Heart left ventricle (tissue), 16 donors: Measurements from ENCODE around the gene NTM. TPM values are rescaled to one million over a fixed set of nuclear protein-coding genes. Genes with fewer than 3 reads are reported as not detected.

ENCODE experiments used
- ATAC-seq, 4 donors: fragments of 200-7000 bp; cut with Tn5 transposase; one replicate each; pipeline ENCODE4 v1.9.1; 2020 to 2022; ENCODE audit warnings: moderate library complexity in 4 of 4, mild to moderate bottlenecking in 3 of 4, moderate number of reproducible peaks in 1 of 4
- DNase-seq, 5 donors: peaks; one replicate each; pipeline ENCODE4 v3.0.0-alpha.2; 2020
- H3K27ac ChIP-seq, 12 donors: fragments of 200-600 bp; sonication (generic) in 4 of 12; one replicate each; pipeline versions ENCODE4 v1.5.0 to v1.8.0; 2016 to 2022; ENCODE audit warnings: mild to moderate bottlenecking in 2 of 12
- H3K27me3 ChIP-seq, 9 donors: fragments of 200-600 bp; sonication (generic) in 2 of 9; one replicate each; pipeline versions ENCODE4 v1.5.1 to v1.8.0; 2016 to 2022; ENCODE audit warnings: mild to moderate bottlenecking in 3 of 9
- H3K36me3 ChIP-seq, 9 donors: fragments of 200-600 bp; sonication (generic) in 2 of 9; one replicate each; pipeline versions ENCODE4 v1.5.0 to v1.8.0; 2018 to 2022; ENCODE audit warnings: mild to moderate bottlenecking in 2 of 9
- H3K4me1 ChIP-seq, 12 donors: fragments of 200-600 bp; sonication (generic) in 4 of 12; one replicate each; pipeline versions ENCODE4 v1.5.0 to v1.8.0; 2016 to 2022; ENCODE audit warnings: mild to moderate bottlenecking in 3 of 12
- H3K4me3 ChIP-seq, 12 donors: fragments of 200-600 bp; sonication (generic) in 4 of 12; one replicate each; pipeline versions ENCODE4 v1.5.0 to v1.8.0; 2017 to 2022; ENCODE audit warnings: mild to moderate bottlenecking in 9 of 12, moderate library complexity in 4 of 12
- H3K9me3 ChIP-seq, 12 donors: fragments of 200-600 bp; sonication (generic) in 4 of 12; one replicate each; pipeline versions ENCODE4 v1.5.0 to v1.8.0; 2016 to 2022; ENCODE audit warnings: mild to moderate bottlenecking in 1 of 12
- POLR2A ChIP-seq, 2 donors: fragments of 450-650 bp; IDR thresholded peaks; one replicate each; pipeline ENCODE4 v1.6.1; 2017; ENCODE audit warnings: antibody characterized with exemption in 2 of 2, mild to moderate bottlenecking in 2 of 2, moderate library complexity in 2 of 2
- WGBS, 4 donors: extraction: QIAGEN DNeasy Blood & Tissue Kit in 2 of 4; methylation state at CpG; one replicate each; pipeline versions ENCODE4 v1.1.5 to v1.1.7; 2013 to 2018; 5-methylcytosine and 5-hydroxymethylcytosine counted together
- intact Hi-C, 10 donors: fragments of 100-400 bp; cut with DNase I; formaldehyde crosslinking; loops; one replicate each; pipeline versions ENCODE4 v1.11.1 to v1.14.2; 2022
- polyA plus RNA-seq, 2 donors: library from polyadenylated mRNA; stranded (reverse); fragments of 200-250 nt; gene quantifications; one replicate each; pipeline ENCODE4 v1.2.3, GENCODE V29; 2013
- total RNA-seq, 9 donors: library from RNA; depleted of rRNA in 2 of 9; stranded (reverse); fragments of >200 nt in 2 of 9; fragmentation: NEBNext Ultra II Directional in 3 of 9; extraction: Animal tissue kit (Norgen Biotek cat#: 25700) in 3 of 9; gene quantifications; one replicate each; pipeline versions ENCODE4 v1.1.0 to v1.2.4, GENCODE V29; 2016 to 2023
- TF ChIP-seq, protein P1 (sequence below), 12 donors: fragments of 200-600 bp; sonication (generic) in 4 of 12; IDR thresholded peaks; one replicate each; pipeline versions ENCODE4 v1.5.0 to v1.8.0; 2018 to 2022; ENCODE audit warnings: antibody characterized with exemption in 12 of 12, mild to moderate bottlenecking in 5 of 12
- donor health status: ischemic (EF 13 %, LVEDD 7.1; RV severe dilation, severe dysfunction).
- donor health status: healthy with polysubstance abuse.
- donor health status: DM: no; HTN: yes; CAD: no.
- donor health status: DM: no; HTN: no; CAD: no.
- donor health status: ischemic (EF 25% LVEDD 6.9; RV normal size, moderate dysfunction).
- donor health status: ischemic (EF 25% LVEDD 5.7; RV mildly dilated, moderate dysfunction).
- donor health status: healthy.
- donor health status: DM: yes; HTN: yes; CAD: no.
- donor health status: ischemic (EF 35%, LVEDD 5.7; RV mildly dilated, moderate dysfunction).
- donor health status: nonischemic (EF 11% LVEDD 7.7; RV severe dilation, severe dysfunction).
- donor health status: DM: yes; HTN: yes; CAD: no.
- donor health status: PGD.
- donor health status: ischemic (EF 29% LVEDD 5.4; RV normal size, mild dysfunction).
- donor health status: nonischemic (EF 23%, LVEDD 6.1; RV moderate dilation, normal function).

The NTM gene
- total and polyA plus RNA-seq, 11 donors: 0.40 to 7.7 (median 1.5) TPM

DNA sequence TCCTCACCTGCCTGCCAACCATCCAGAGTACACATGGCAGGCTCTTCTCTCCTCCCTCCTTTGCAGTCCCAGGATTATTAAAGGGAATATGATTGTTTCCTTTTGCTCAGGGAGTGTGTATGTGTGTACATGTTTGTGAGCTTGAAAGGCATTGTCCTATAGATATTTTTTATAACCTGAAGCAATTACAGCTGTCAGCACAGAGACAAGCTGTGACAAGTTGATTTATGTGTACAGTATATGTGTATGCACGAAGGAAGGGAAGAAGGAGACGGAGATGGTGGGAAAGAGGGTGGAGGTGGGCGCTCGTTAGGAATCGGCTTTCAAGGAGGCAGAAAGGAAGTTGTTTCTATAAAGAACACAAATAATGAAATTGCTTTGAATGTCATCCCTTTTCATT lies 537.0 kb downstream of the NTM start:
- H3K27me3 ChIP-seq: peaks cover 6 to 71% (median 13%) of the 10 kb centered on the region in 9 donors
- no peaks in the 10 kb centered on the region for H3K36me3 ChIP-seq
- H3K4me1 ChIP-seq: peaks cover 0 to 17% (median 0%) of the 10 kb centered on the region in 12 donors
- no peak overlapping the region for H3K27ac ChIP-seq
- H3K9me3 ChIP-seq: no peaks in the 10 kb centered on the region
- ATAC-seq: no peak
- DNase-seq: no peak
- no peak overlapping the region for H3K4me3 ChIP-seq
- TF ChIP-seq, protein P1, sequence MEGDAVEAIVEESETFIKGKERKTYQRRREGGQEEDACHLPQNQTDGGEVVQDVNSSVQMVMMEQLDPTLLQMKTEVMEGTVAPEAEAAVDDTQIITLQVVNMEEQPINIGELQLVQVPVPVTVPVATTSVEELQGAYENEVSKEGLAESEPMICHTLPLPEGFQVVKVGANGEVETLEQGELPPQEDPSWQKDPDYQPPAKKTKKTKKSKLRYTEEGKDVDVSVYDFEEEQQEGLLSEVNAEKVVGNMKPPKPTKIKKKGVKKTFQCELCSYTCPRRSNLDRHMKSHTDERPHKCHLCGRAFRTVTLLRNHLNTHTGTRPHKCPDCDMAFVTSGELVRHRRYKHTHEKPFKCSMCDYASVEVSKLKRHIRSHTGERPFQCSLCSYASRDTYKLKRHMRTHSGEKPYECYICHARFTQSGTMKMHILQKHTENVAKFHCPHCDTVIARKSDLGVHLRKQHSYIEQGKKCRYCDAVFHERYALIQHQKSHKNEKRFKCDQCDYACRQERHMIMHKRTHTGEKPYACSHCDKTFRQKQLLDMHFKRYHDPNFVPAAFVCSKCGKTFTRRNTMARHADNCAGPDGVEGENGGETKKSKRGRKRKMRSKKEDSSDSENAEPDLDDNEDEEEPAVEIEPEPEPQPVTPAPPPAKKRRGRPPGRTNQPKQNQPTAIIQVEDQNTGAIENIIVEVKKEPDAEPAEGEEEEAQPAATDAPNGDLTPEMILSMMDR (IDR thresholded peaks at IDR 0.05): no peak
- TF ChIP-seq POLR2A (IDR thresholded peaks at IDR 0.05): no peak
- intact Hi-C loops: loop anchor here in 1 of 10 donors (5.0 kb wide), 1 partner anchor 220 kb away; no protein-coding TSS in a partner anchor
- 72 to 80% (median 77%) methylated on average over 5 of the region's 5 CpGs for WGBS, 4 donors

- H3K9me3 ChIP-seq: no peaks in the 10 kb centered on the region
- H3K4me3 ChIP-seq: no peak overlapping the region
- no peak for DNase-seq
- H3K4me1 ChIP-seq: peaks cover 0 to 17% (median 0%) of the 10 kb centered on the region in 12 donors
- no peak for ATAC-seq
- H3K27me3 ChIP-seq: peaks cover 6 to 71% (median 13%) of the 10 kb centered on the region in 9 donors
- TF ChIP-seq POLR2A (IDR thresholded peaks at IDR 0.05): no peak
- TF ChIP-seq, protein P1 (IDR thresholded peaks at IDR 0.05): no peak
- no peak overlapping the region for H3K27ac ChIP-seq
- intact Hi-C loops: loop anchor here in 1 of 10 donors (5.0 kb wide), 1 partner anchor 219 kb away; no protein-coding TSS in a partner anchor
- no peaks in the 10 kb centered on the region for H3K36me3 ChIP-seq
- WGBS, 4 donors: 49 to 66% (median 56%) methylated on average over 2 of the region's 2 CpGs
Measured at GRCh38 chr11:131908316-131908715, 537.9 kb downstream of the NTM start.

DNA sequence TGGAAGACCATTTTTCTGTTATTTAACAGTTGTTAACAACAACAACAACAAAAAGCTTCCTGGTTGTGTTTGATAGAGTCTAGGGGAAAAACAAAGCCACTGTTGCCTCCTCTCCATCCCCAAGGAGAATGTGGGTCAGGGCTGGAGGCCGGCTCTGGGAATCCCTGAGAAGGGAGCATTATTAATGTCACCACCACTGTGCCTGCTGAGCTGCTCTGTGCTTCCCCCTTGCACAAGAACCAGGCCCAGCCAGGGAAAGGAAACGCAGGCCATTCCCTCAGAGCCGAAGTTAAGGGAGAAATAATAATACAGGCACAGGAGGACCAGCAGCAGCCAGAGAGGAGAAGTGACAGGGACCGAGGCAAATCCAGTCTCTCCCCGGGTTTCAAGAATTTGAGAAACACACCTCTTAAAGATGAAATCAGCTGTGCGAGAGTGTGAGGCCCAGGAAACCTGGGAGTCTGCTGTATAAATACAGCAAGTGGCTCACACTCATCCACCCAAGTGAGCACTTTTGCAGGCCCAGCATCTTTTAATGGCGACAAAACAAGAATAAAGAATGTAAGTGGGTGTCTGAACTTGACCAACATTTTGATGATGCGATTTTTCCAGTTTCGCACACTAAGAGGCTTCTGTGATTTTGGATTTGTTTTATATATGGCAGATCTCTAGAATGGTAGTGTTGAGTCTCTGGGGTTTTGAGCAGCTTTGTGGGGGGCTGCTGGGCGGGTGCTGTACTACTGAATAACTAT lies 539.2 kb downstream of the NTM start:
- Histone ChIP-seq H3K4me3 (peak overlapping the region in 6 of 12 donors; percentile 30 to 64 (median 56)), H3K27ac (peak overlapping the region in 1 of 12 donors; percentile 42), H3K27me3 (peaks cover 9 to 78% (median 14%) of the 10 kb centered on the region in 9 donors), H3K36me3 (no peaks in the 10 kb centered on the region), H3K4me1 (peaks cover 0 to 17% (median 0%) of the 10 kb centered on the region in 12 donors), H3K9me3 (no peaks in the 10 kb centered on the region)
- DNase-seq: no peak
- no peak for ATAC-seq
- TF ChIP-seq POLR2A (IDR thresholded peaks at IDR 0.05): no peak
- TF ChIP-seq, protein P1 (IDR thresholded peaks at IDR 0.05): no peak
- WGBS, 4 donors: 61 to 70% (median 63%) methylated on average over 10 of the region's 10 CpGs
- intact Hi-C loops: loop anchor here in 4 of 10 donors (5.0 to 10.0 kb wide), 3 partner anchors 42 to 218 kb away; no protein-coding TSS in a partner anchor

DNA sequence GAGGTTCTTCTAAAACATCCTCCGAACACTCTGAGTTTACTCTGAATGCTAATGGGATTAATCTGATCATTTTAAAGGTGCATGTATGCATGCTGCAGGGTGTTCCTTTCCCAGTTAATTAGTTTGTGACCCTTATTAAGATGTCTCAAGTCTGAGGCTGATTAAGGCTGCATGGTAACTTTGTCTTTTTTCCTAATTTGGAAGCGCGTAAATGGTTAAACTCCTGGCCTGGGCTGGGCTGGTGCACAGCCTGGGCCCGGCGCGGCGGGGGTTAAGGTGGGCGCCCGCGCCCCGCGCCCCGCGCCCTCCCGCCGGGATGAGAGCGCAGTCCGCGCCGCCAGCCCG lies 539.7 kb downstream of the NTM start:
- ATAC-seq (no peak), DNase-seq (no peak)
- H3K36me3 ChIP-seq: no peaks in the 10 kb centered on the region
- intact Hi-C loops: loop anchor here in 4 of 10 donors (5.0 to 10.0 kb wide), 3 partner anchors 43 to 217 kb away; no protein-coding TSS in a partner anchor
- peak overlapping the region in 7 of 12 donors; percentile 30 to 64 (median 51) for H3K4me3 ChIP-seq
- H3K4me1 ChIP-seq: peaks cover 0 to 17% (median 0%) of the 10 kb centered on the region in 12 donors
- H3K27me3 ChIP-seq: peaks cover 9 to 77% (median 14%) of the 10 kb centered on the region in 9 donors
- TF ChIP-seq, protein P1 (IDR thresholded peaks at IDR 0.05): no peak
- no peak for TF ChIP-seq POLR2A (IDR thresholded peaks at IDR 0.05)
- H3K27ac ChIP-seq: peak overlapping the region in 1 of 12 donors; percentile 42
- WGBS, 4 donors: 5 to 22% (median 10%) methylated on average over 7 to 21 of the region's 21 CpGs
- no peaks in the 10 kb centered on the region for H3K9me3 ChIP-seq
